Endothelial cell of hepatic sinusoid (primary cell): ENCODE data around the gene DHRS1.

ENCODE experiments used
- in situ Hi-C: cut with HindIII; loops from 2 replicates; pipeline ENCODE4 v1.10.0; 2017; ENCODE audit warnings: low sequenced_read_pairs

The DHRS1 gene

DNA sequence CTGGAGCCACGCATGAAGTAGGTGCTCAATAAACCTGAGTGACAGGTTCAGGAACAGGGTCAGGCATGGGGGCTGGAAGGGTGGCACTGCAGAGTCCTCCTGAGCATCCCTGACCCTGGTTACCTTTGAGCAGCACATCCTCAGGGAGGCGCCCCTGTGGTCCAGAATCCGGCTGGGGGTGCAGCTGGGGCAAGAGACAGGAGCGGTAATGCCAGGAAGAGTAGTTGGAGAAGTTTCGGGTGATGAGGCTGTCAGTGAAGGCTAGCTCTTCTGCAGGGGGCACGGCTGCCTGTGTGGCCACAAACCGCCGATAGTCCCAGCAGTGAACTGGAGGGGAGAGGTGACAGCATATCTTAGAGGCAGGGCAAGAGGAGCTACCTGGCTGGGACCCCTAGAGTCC is 30.2 kb downstream of the DHRS1 start:
- in situ Hi-C loops: loop anchor here (5.0 kb wide), 1 partner anchor 62 kb away; the partner anchor contains the start of gene TSSK4

DNA sequence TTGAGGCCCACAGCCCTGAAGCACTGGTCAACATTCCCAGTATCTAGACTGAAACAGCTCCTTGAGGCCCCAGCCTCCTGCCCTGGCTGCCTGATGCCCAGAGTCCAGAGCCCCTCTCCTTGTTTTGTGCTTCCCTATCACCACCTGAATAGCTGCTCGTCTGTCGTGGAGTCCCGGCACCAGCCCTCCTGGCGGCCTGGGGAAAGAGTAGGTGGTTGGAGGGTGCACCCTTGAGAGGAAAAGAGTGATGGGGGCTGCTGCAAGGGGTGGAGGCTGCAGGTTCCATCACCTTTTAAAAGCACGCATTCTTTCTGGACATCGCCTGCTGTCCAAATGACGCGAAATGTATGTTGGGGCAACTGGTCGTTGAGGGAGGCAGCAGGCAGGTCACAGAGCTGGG is 31.4 kb downstream of the DHRS1 start:
- in situ Hi-C loops: loop anchor here (5.0 kb wide), 1 partner anchor 61 kb away; the partner anchor contains the start of gene TSSK4

DNA sequence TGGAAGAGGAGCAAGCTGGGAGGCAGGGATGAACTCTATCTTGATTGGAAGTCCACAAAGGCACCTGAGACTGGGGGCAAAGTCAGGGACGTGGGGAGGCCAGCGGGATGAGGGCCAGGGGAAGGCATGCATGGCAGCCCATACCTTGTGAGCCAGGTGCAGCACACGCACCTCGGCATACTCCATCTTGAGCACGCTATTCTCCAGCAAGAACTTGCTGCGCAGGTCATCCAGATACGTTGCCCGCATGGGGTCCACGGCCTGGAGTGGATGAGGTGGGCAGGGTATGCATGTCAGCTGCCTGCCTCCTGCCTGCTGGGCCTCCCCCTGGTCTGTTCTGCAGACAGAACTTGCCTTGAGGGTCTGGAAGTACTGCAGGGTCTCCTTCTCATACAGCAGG is 32.1 kb downstream of the DHRS1 start:
- in situ Hi-C loops: loop anchor here (5.0 kb wide), 1 partner anchor 60 kb away; the partner anchor contains the start of gene TSSK4

DNA sequence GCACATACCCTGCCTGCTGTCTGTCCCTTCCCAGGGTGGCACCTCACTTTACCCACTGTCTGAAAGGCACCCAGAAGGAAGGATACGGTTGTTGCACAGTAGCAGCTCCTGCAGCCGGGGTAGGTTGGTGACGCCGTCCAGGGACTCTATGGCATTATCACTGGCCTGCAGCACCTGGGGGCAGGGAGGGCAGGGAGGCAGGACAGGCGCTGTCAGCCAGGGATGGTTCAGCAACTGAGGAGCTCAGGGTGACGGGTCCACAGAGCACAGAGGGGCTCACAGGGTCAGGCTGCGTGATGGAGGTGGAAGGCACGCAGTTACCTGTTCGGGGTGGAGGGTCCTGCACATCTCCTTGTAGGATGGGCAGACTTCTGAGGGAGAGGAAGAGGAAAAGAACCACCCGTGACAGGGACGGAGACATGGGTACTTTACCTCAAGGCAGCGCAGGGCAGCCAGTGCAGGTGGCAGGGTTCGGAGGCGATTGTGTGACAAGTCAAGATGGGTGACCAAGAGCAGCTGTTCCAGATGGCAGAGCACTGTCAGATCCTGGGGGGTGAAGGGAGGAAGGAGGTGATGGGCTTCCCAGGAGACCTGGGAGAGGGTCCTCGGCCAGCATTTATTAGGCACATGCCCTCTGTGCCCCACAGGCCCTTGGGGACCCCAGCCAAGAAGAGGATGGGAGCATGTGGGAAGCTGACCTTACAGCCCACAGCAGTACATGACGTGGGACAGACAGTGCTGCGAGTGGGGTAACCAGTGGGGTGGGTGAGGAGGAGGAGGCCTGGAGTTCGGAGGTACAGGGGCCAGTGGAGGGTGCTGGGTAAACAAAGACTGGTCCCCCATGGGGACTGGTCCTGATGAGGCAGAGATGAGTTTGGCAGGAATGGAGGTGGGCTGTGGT is 33.0 kb downstream of the DHRS1 start:
- in situ Hi-C loops: loop anchor here (5.0 kb wide), 1 partner anchor 59 kb away; the partner anchor contains the start of gene TSSK4

DNA sequence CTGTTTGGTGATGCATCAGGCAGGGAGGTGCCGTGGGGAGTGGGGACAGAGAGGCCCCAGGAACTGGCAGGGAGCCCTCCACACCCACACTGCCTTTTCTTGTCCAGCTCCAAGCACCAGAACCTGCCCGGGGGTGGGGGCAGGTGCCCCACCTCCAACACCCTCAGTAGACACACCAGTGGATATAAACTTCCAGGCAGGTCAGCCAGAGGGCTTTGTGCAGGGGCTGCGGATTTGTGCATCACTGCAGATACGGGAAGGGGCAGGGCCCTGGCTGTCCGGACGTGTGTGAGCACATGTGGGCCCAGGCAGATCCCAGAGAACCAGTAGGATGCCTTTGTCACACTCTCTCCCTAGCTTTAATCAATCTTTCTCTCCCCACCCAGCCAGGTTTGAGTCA is 35.3 kb downstream of the DHRS1 start:
- in situ Hi-C loops: loop anchor here (5.0 kb wide), 1 partner anchor 33 kb away; the partner anchor contains the start of genes DHRS1 and NOP9

DNA sequence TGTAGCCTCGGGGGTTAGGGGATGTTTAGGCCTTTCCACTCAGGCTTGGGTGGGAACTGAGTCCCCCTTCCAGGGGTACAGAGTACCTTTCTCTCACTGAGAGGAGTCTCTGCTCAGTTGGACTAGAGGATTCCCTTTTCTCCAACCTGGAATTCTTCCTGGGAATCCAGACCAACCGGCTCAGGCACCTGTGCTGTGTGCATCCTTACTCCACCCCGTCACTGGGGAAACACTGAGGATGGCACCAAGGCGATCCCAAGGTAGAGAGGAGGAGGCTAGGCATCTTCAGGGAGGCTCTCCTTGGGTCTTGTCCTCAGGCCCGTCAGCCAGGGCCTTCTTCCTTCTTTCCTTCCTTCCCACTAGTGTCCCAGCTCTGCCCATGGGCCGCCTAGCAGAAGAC is 35.7 kb downstream of the DHRS1 start:
- in situ Hi-C loops: loop anchor here (5.0 kb wide), 1 partner anchor 33 kb away; the partner anchor contains the start of genes DHRS1 and NOP9

DNA sequence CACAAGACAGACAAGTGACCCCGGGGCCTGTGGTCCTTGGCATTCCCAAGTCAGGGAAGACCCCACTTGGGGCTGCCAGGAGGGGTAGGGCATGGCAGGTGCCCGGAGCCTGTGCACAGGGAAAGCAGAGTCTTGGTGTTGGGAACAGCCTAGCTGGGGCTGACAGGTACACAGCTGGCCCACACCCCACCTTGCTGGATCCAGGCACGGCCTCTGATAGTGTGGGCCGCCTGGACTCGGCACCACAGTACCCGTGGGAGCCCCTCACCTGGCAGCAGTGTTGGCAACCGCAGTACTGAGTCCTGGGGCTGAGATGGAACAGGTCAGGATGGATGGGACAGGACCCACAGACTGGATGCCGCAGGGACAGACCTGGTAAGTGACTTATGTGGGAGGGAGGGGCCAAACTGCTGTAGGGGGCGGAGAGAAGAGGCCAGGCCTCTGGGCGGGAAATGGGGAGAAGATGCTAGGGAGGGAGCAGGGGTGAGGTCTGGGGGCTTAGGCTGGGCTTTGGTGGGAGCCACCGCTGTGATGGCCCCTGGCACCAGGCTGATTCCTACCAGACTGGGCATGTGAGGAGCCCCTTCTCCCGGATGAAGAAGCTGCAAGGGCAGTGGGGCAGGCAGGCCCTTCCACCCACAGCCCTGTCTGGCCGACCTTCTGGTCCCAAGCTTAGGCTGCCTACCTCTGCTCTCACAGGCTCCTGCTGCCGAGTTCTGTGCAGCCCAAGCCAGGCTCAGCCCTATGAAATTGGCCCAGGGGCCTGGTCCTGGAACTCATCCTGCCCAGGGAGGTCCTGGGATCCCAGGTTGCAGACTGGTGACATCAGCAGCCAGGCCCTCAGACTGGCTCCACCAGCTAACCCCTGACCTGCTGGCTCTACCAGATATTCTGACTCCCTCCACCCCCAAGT is 36.5 kb downstream of the DHRS1 start, which contains the start of gene TGM1:
TSS of gene TGM1 (minus strand) at position 357 of the 913 bp plus-strand sequence. CDS start 825 bp downstream, outside the sequence.
- in situ Hi-C loops: loop anchor here (5.0 kb wide), 1 partner anchor 34 kb away; the partner anchor contains the start of genes DHRS1 and NOP9

DNA sequence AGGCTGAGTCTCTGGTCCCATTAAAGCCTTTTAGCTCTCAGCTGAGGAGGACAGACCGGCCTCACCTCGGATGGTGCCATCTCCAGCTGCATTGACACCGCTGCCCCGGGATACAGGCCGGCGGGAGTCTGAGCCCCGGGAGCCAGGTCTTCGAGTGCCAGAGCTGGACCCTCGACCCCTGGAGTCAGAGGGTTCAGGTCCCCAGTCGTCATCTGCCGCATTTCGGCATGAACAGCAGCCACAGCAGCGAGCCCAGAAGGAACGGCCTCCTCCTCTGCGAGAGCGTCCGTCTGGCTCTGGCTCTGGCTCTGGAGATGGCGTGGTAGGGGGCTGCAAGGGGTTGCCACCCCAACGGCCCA is 37.6 kb downstream of the DHRS1 start:
- in situ Hi-C loops: loop anchor here (5.0 kb wide), 1 partner anchor 35 kb away; the partner anchor contains the start of genes DHRS1 and NOP9

DNA sequence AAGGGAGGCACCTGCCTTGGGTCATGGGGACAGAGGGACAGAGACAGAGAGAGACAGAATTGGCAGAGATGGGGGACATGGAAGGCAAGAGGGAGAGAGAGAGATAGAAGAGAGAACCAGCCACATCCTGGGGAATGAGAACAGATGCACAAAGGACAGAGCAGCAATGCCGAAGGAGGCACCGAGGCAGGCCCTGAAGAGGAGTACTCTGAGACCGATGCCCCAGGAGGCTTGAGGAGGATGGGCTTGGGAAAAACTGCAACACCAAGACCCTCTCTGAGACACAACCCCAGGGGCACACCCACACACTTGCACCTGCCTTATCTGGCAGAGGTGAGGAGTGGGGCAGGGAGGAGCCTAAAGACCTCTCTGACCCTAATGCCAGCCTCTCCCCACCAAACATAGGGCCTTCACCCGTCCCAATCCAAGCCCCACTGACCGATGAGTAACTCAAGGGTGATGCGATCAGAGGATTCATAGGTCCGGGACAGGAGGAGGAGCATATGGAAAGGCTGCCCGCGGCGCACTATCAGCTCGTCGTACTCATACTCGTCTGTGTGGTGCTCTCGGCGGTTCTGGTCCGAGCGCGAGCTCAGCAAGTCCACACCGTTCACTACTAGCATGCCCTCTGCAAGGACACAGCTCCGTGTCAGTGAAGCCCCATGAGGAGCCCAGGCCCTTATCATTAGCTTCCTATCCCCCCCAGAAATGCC is 38.2 kb downstream of the DHRS1 start:
- in situ Hi-C loops: loop anchor here (5.0 kb wide), 1 partner anchor 36 kb away; the partner anchor contains the start of genes DHRS1 and NOP9

DNA sequence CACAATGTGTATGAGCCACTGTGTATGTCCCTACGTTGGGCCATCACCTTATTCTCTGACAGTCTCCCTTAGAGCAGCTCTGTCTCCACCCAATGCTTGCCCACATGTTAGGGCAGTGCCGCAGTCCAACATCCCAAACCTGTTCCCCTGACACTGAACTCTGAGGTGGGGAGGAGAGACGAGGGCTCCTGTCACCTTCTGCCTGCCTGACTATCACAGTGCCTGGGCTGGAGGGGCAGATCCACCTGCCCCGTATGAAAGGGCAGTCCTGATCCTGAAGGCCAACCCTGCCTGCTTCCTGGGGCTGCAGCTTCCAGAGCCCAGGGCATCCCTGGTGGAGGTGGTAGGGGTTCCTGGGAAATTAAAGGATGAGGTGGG is 38.8 kb downstream of the DHRS1 start:
- in situ Hi-C loops: loop anchor here (5.0 kb wide), 1 partner anchor 37 kb away; the partner anchor contains the start of genes DHRS1 and NOP9

DNA sequence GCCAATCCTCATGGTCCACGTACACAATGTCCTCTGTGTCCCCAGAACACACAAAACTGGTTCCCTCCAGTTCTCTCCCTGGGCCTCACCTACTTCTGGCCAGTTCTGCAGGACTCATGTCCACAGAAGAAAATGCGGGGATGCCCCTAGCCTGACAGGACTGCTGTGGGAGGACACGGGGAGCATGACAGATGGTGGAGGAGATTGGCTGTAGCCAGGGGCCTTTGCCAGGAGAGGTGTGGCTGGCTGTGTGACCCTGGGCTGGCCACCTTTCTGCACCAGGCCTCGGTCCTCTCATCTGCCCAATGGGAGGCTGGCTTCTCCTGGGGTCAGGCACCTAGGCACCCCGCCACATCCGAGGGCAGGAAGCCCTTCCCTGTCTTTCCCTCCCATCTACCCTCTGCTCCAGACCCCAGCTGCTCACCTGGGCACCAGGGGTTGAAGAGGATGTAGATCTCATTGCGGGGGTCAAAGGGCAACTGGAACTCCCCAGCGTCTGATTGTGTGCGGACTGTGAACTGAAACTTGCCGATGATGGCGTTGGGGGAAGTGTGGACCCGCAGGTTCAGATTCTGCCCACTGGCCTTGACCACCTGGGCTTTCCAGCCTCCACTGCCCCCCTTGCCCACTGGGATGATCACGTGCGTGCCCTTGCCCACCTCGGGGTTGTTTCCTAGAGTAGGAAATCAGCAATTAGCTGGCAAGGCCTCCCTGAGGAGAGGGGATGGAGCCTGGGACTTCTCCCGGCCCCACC is 39.4 kb downstream of the DHRS1 start:
- in situ Hi-C loops: loop anchor here (5.0 kb wide), 1 partner anchor 37 kb away; the partner anchor contains the start of genes DHRS1 and NOP9

DNA sequence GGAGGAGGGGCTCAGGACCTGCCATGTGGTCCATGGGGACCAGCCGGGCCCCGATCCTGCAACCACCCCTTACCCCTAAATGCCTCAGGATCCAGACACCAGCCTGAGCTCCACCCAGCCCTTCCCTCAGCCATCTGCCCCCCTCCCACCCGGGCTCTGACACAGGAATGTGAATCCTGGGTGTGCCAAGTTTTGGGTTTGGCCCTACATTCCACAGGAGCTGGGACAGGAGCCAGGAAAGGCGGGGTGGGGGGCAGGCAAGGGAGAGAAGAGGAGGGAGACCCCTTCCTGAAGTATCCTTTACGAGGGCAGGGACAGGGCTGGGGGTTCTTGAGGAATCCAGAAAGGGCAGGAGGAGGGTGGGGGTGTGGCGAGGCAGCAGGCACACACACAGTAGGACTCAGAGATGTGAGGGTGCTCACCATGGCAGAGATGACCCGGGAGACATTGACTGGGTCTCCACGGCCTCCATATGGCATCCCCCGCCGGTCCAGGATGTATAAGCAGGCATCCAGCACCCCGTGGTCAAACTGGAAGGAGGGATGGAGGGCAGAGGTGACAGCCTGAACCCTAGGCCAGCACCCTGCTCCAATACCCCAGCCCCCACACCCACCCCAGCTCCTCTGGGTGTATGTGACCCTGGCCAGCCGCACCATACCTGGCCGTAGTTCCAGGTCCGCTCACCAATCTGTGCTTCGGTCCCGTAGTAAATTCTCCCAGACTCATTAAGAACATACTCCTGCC is 40.1 kb downstream of the DHRS1 start:
- in situ Hi-C loops: loop anchor here (5.0 kb wide), 1 partner anchor 38 kb away; the partner anchor contains the start of genes DHRS1 and NOP9

DNA sequence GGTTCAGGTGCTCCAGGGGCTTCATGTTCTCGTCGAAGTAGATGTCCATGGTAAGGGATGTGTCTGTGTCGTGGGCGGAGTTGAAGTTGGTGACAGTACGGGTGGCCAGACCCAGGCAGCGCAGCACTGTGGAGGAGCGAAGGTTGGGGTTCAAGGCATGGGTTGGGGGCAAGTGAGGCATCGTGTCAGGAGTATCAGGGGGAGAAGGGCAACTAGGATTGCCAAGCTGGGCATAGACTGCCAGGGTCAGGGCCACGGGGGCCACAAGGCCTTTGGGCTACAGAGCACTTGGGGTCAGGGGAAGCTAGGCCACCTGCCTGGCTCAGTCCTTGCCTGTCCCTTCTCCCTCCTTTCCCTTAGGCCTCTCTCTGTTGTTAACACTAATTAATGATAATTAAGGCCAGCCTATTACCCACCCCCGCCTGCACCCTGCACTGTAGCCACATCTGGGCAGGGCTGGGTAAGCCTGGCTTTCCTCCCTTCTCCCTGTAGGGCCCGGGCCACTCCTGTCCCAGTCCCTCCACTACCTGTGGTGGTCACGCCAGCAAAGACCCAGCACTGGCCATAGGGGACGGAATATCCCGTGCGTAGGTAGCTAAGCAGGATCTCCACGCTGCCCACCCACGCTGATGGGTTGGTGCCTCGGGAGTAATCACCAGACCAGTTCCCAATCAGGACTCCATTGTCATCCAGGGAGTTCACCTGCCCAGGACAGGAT is 40.9 kb downstream of the DHRS1 start:
- in situ Hi-C loops: no loop called here

DNA sequence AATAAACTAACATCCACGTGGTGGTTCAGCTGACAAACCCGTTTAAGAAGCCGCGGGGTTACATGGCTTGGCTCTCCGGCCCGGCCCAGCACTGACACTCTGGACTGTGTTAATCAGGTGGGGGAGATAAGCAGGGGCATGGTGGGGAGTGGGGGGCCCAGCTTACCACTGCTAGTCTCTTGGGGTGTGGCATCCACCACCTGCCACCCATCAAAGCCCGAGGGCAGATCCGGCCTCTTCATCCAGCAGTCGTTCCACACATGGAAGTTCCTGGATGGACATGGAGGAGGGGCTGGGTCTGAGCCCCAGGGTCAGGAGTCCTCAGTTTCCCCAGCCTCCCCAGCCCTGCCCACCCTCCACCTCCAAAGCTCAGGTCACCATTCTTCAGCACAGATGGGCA is 41.5 kb downstream of the DHRS1 start:
- in situ Hi-C loops: no loop called here

DNA sequence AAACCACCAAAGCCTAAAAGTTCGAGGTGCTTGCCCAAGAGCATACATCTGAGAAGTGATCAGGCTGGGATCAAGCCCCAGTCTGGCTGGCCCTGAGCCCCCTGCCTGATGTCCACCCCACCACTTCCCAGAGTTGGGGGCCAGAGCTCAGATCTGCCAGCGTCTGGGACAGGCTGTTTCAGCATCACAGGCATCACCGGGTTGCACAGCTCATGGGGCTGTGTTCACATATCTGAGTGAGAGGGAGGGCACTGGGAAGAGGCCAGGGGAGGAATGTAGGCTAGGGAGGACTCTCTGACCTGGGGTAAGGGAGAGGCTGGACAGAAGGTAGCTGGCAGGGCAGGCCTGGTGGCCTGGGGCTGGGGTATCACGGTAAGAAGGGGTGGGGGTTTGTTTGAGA is 42.6 kb downstream of the DHRS1 start:
- in situ Hi-C loops: no loop called here

DNA sequence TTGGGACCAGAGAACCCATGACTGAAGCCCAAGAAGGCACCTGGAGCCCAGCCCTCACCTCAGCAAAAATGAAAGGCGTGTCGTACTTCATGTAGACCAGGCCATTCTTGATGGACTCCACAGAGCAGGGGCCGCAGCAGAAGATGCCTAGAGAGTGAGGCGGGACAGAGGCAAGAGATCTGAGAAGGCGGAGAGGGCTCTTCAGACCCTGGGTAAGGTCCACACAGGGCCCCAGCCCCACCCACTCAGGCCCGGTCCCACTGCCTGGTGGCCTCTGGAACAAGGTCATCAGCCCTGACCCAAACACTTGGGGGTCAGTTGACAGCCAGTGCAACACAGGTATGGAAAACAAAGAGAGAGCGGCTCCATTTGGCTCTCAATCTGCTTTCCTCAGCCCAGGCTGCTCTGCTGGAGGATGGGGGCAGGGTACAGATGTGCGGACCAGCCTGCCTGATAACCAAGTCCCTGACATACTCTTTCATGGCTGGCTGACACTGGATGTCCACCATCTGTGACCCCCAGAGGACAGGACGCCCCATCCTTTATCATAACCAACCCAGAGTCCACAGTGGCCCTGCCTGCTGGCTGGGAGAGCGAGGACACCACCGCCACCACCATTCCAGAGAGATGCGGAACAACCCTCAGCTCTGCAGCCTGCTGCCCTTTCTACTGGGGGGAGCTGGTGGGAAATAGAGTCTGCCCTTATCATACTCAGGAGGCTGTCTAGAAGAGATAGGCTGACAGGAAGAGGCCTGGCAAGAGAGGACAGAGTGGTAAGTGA is 43.5 kb downstream of the DHRS1 start:
- in situ Hi-C loops: no loop called here

DNA sequence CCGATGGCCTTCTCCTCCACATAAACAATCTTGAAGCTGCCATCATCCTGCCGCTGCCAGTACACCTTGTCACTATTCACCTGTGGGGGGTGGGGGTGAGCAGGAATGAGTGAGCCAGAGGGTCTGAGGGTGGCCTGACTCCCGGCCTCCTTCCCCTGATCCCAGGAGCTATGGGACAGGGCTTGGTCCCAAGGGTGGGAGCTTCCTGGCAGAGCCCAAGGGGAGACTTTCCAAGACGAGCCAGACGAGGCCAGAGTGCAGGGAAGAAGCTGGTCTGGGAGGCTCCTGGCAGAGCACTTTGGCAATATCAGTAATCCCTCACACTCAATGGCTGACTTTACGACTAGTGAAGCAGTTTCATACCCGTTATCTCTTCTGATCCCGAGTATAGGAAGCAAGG is 44.1 kb downstream of the DHRS1 start:
- in situ Hi-C loops: no loop called here
